Hepatocyte (in vitro differentiated cells): ENCODE measurements around the gene IMMP2L. TPM values are rescaled to one million over a fixed set of nuclear protein-coding genes. Genes with fewer than 3 reads are reported as not detected.

Experiments
- DNase-seq: peaks from one replicate; pipeline ENCODE4 v3.0.0-alpha.2; 2016; ENCODE audit warnings: low spot score
- H2AFZ ChIP-seq: fragments of 200-600 bp; sonication (generic); 2 replicates; pipeline ENCODE4 v1.6.0; 2016; ENCODE audit warnings: antibody characterized with exemption, mild to moderate bottlenecking
- H3K27ac ChIP-seq: fragments of 200-600 bp; sonication (generic); 2 replicates; pipeline ENCODE4 v1.5.1; 2016; ENCODE audit warnings: mild to moderate bottlenecking
- H3K27me3 ChIP-seq: fragments of 200-600 bp; sonication (generic); 2 replicates; pipeline ENCODE4 v1.6.1; 2016
- H3K36me3 ChIP-seq: fragments of 200-600 bp; sonication (generic); replicated peaks from 2 replicates; pipeline ENCODE4 v1.5.1; 2016; ENCODE audit warnings: low read depth; ENCODE audit not compliant: insufficient read depth
- H3K4me1 ChIP-seq: fragments of 200-600 bp; sonication (generic); 2 replicates; pipeline ENCODE4 v1.5.1; 2016; ENCODE audit warnings: mild to moderate bottlenecking, moderate library complexity; ENCODE audit not compliant: insufficient read depth
- H3K4me2 ChIP-seq: fragments of 200-600 bp; sonication (generic); 2 replicates; pipeline ENCODE4 v1.6.0; 2016
- H3K4me3 ChIP-seq: fragments of 200-600 bp; sonication (generic); 2 replicates; pipeline ENCODE4 v1.5.1; 2016; ENCODE audit warnings: mild to moderate bottlenecking
- H3K79me2 ChIP-seq: fragments of 200-600 bp; sonication (generic); 2 replicates; pipeline ENCODE4 v1.6.0; 2017; ENCODE audit warnings: mild to moderate bottlenecking
- H3K9me2 ChIP-seq: fragments of 200-600 bp; sonication (generic); replicated peaks from 2 replicates; pipeline ENCODE4 v1.6.0; 2017; ENCODE audit warnings: mild to moderate bottlenecking; ENCODE audit not compliant: insufficient read depth
- H3K9me3 ChIP-seq: fragments of 200-600 bp; sonication (generic); 2 replicates; pipeline ENCODE4 v1.5.1; 2016; ENCODE audit warnings: low read depth, mild to moderate bottlenecking
- H4K20me1 ChIP-seq: fragments of 200-600 bp; sonication (generic); 2 replicates; pipeline ENCODE4 v1.6.0; 2016; ENCODE audit warnings: mild to moderate bottlenecking; ENCODE audit not compliant: insufficient read depth, poor library complexity, severe bottlenecking
- CTCF ChIP-seq: fragments of 200-600 bp; sonication (generic); IDR thresholded peaks from 2 replicates; pipeline ENCODE4 v1.5.1; 2016; ENCODE audit warnings: antibody characterized with exemption, mild to moderate bottlenecking; ENCODE audit not compliant: poor library complexity
- EZH2 ChIP-seq: fragments of 200-600 bp; sonication (generic); IDR thresholded peaks from 2 replicates; pipeline ENCODE4 v1.6.1; 2016; ENCODE audit warnings: antibody characterized with exemption, mild to moderate bottlenecking, borderline replicate concordance
- EZH2phosphoT487 ChIP-seq: fragments of 200-600 bp; sonication (generic); IDR thresholded peaks from one replicate; pipeline ENCODE4 v1.6.1; 2018; ENCODE audit warnings: antibody characterized with exemption, mild to moderate bottlenecking, low read depth, moderate library complexity; ENCODE audit not compliant: unreplicated experiment, severe bottlenecking
- WGBS: methylation state at CpG from one replicate; pipeline ENCODE4 v1.1.6; 2016; ENCODE audit warnings: low lambda C conversion rate; ENCODE audit errors: missing lambda C conversion rate; 5-methylcytosine and 5-hydroxymethylcytosine counted together
- polyA plus RNA-seq: library from polyadenylated mRNA; unstranded; fragments of >200 nt; fragmentation: Nextera tagmentation; extraction: Ambion mirVana; gene quantifications from 2 replicates; pipeline ENCODE4 v1.2.1, GENCODE V29; 2016
- total RNA-seq: library from RNA; depleted of rRNA; stranded (reverse); fragments of >200 nt; gene quantifications from 2 replicates; pipeline ENCODE4 v1.2.3, GENCODE V29; 2014

Gene IMMP2L
- total and polyA plus RNA-seq, 2 experiments from 2014 or later: 13.3 to 17.6 TPM

- Histone ChIP-seq H3K36me3 (no peaks in the 10 kb centered on the region), H3K27me3 (no peaks in the 10 kb centered on the region), H3K4me2 (no peak overlapping the region), H3K79me2 (no peaks in the 10 kb centered on the region), H3K27ac (no peak overlapping the region), H2AFZ (no peak overlapping the region), H3K9me3 (no peaks in the 10 kb centered on the region), H3K4me3 (no peak overlapping the region), H4K20me1 (no peaks in the 10 kb centered on the region), H3K9me2 (no peaks in the 10 kb centered on the region), H3K4me1 (no peaks in the 10 kb centered on the region)
- DNase-seq: no peak
- TF ChIP-seq CTCF (no peak), EZH2phosphoT487 (no peak), EZH2 (no peak)
- 93% methylated on average over 3 of the region's 3 CpGs for WGBS
These were observed 917.2 kb downstream of the IMMP2L start for GRCh38 chr7:110645060-110645459.

GRCh38 chr7:110637252-110637651 lies 925.0 kb downstream of the IMMP2L start:
- no peaks in the 10 kb centered on the region for H3K27me3 ChIP-seq
- H3K9me2 ChIP-seq: no peaks in the 10 kb centered on the region
- no peak for DNase-seq
- no peak overlapping the region for H2AFZ ChIP-seq
- WGBS: 90% methylated on average over 5 of the region's 5 CpGs
- no peaks in the 10 kb centered on the region for H3K79me2 ChIP-seq
- H3K36me3 ChIP-seq: no peaks in the 10 kb centered on the region
- no peak overlapping the region for H3K27ac ChIP-seq
- no peaks in the 10 kb centered on the region for H3K4me1 ChIP-seq
- H3K4me3 ChIP-seq: no peak overlapping the region
- no peaks in the 10 kb centered on the region for H4K20me1 ChIP-seq
- no peak overlapping the region for H3K4me2 ChIP-seq
- no peaks in the 10 kb centered on the region for H3K9me3 ChIP-seq
- TF ChIP-seq EZH2phosphoT487 (no peak), EZH2 (no peak), CTCF (no peak)

- WGBS: 85% methylated on average over 2 of the region's 2 CpGs
- Histone ChIP-seq H4K20me1 (no peaks in the 10 kb centered on the region), H3K9me2 (no peaks in the 10 kb centered on the region), H3K9me3 (no peaks in the 10 kb centered on the region), H3K4me3 (no peak overlapping the region), H3K36me3 (no peaks in the 10 kb centered on the region), H3K4me1 (no peaks in the 10 kb centered on the region), H3K4me2 (no peak overlapping the region), H3K79me2 (no peaks in the 10 kb centered on the region), H2AFZ (no peak overlapping the region), H3K27me3 (no peaks in the 10 kb centered on the region), H3K27ac (no peak overlapping the region)
- no peak for TF ChIP-seq EZH2phosphoT487
- DNase-seq: no peak
These were observed 929.0 kb downstream of the IMMP2L start for GRCh38 chr7:110633313-110633712.

- no peak overlapping the region for H3K4me3 ChIP-seq
- no peaks in the 10 kb centered on the region for H3K9me2 ChIP-seq
- WGBS: 85% methylated on average over 2 of the region's 2 CpGs
- no peaks in the 10 kb centered on the region for H3K27me3 ChIP-seq
- H3K79me2 ChIP-seq: no peaks in the 10 kb centered on the region
- no peak for DNase-seq
- no peaks in the 10 kb centered on the region for H4K20me1 ChIP-seq
- H3K36me3 ChIP-seq: no peaks in the 10 kb centered on the region
- no peaks in the 10 kb centered on the region for H3K4me1 ChIP-seq
- TF ChIP-seq EZH2: no peak
- no peak for TF ChIP-seq CTCF
- TF ChIP-seq EZH2phosphoT487: no peak
- H3K4me2 ChIP-seq: no peak overlapping the region
- H3K9me3 ChIP-seq: no peaks in the 10 kb centered on the region
- H2AFZ ChIP-seq: no peak overlapping the region
- no peak overlapping the region for H3K27ac ChIP-seq
These were observed 935.9 kb downstream of the IMMP2L start for GRCh38 chr7:110626414-110626813.
